HG03139 (cell line): ENCODE data around the gene MIS12.

Experiments
- ATAC-seq: cut with Tn5 transposase; IDR thresholded peaks from one replicate; pipeline ENCODE4 v1.9.1; 2021; ENCODE audit not compliant: unreplicated experiment

Gene MIS12, protein sequence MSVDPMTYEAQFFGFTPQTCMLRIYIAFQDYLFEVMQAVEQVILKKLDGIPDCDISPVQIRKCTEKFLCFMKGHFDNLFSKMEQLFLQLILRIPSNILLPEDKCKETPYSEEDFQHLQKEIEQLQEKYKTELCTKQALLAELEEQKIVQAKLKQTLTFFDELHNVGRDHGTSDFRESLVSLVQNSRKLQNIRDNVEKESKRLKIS

DNA sequence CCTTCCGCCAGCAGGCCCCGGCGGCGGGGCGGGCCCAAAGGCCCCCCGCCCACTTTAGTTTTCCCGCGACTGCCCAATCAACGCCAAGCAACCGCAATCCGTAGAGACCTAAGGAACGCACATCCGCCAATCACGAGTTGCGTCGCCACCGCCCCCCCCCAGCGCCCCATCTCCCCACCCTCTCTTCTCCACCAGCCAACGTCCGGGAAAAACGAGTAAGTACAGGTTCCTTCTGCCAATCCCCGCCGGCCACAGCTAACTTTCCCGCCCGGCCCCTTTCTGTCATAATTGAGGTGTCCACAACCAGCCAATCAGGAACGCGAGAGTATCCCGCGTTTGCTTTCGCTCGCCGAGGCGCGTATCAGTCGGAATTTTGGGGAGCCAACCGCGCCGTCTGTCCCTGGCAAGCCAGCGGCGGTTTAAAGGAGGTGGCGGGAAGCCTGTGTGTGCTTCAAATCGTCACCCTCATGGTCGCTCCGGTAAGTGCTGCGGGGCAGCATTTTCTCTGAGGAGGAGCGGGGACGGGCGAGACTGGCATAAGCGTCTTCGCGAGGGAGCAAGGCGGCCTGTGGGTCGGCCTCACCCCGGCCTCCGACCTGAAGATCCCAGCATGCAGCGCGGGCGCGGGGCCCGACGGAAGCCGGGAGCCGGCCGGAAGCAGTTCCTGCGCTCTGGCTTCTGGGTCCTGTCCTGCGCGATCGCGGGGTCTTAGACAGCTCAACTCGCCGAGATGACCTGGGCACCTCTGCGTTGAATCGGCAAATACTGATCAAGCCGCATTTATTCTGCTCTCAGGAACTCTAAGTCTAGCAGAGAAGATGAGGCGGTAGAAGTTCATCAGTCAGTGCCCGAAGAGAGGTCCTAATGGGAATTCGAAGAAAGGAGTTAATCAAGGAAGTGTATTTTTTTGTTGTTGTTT lies at the start of gene MIS12:
Gene MIS12, plus strand, starts transcription at position 361 of the 919 bp plus-strand sequence. CDS start 2,297 bp downstream, outside the sequence.
- peak; percentile 82 for ATAC-seq

DNA sequence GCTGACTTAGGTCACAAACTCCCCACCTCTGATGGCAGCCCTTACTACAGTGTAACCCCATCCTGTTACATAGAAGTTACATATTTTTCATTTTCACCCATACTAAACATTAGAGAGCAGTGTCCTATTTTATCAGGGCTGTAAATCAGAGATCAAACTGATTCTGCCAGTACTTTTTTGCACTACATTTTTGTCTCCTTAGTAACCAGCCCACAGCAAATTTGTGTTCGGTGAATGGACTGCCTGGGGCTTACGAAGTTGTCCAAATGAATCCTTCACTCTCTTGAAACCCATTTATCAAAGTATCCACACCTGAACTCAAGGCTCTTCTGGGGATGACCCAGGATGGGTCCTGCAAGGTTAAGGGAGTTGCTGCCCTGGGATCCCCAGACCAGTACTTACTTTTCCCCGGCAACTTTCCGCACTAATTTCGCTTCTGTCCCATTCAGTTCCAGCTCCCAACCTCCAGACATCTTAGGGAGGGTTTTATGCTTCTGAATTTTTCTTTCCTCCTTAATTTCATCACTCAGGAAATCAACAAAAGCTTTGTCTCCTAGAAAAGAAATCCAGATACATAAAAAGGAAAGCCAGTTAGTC lies 48.5 kb upstream of the MIS12 start:
- no peak for ATAC-seq

GRCh38 chr17:5438716-5439445 lies 47.5 kb upstream of the MIS12 start, which contains the start of gene C1QBP:
Gene C1QBP (minus strand): TSS chr17:5439155. CDS start chr17:5439073, 82 bp downstream.
- ATAC-seq, result peak; percentile 78

DNA sequence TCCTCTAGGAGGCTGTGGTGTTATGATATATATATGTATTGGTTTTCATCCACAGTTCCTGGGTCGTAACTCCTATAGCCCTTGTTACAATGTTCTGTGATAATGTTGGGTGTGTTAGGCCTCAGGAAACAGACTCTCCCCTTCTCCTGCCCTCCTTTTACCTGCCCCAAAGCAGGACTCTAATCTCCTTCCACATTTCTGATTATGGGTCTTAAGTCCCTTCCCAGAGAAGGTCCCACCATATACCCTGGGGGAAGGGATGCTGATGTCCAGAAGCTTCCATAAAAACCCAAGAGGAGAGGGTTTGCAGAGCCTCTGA lies 47.0 kb upstream of the MIS12 start:
- peak; percentile 11 for ATAC-seq

GRCh38 chr17:5443728-5444127 lies 42.6 kb upstream of the MIS12 start:
- no peak for ATAC-seq

DNA sequence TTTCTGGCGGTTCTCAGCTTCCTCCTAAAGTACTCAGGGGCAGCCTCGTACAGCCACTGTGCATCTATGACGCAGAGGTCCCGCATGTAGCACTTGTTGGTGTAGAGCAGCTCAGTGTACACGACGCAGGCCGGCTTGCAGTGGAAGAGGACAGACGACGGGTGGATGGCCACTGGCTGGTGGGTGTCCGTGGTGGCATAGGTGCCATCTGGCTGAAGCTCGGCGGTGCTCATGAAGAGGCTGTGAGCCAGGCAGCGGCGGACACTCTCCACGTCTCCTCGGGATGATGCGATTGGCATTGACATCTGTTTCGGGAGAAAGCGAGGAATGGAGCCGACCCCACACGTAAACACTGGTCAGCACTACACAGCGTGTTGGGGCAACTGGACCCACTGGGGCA lies 42.2 kb upstream of the MIS12 start:
- ATAC-seq, result no peak

DNA sequence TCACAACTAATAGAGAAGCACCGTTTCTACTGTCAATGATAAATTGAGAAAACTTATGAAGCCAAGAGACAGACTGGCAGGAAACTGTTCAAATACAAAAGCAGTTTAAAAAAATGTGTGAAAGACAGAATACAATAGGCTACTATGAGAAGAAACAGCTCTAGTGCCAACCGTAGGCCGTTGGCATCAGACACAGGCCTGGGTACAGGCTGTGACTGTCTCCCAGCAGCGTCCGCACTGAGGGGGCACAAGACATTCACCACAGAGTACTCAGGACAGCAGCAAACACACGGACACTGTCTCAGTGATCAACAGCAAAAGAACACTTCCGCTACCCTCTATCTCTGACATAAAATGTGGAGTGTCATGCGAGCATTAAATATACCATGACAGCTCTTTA lies 39.6 kb upstream of the MIS12 start:
- ATAC-seq, result no peak

- ATAC-seq, result no peak
Observed at GRCh38 chr17:5464717-5465507, 21.5 kb upstream of the MIS12 start.

DNA sequence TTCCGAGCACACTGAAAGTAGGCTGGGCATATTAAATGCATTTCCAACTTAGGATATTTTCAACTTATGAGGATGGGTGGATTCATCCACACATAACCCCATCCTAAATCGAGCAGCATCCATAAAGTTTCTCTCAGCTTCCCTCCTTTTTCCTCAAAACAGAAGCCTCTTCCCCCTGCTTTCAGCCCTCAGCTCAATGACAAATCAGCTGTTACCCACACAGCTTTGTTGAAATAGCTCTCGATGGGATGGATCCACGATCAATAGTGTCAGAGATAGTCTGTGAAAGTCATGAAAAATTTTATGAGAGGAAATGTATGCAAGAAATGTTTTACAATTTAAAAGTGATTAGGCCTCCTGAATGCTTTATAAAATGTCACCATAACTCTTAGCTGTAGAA lies 20.1 kb upstream of the MIS12 start:
- no peak for ATAC-seq

DNA sequence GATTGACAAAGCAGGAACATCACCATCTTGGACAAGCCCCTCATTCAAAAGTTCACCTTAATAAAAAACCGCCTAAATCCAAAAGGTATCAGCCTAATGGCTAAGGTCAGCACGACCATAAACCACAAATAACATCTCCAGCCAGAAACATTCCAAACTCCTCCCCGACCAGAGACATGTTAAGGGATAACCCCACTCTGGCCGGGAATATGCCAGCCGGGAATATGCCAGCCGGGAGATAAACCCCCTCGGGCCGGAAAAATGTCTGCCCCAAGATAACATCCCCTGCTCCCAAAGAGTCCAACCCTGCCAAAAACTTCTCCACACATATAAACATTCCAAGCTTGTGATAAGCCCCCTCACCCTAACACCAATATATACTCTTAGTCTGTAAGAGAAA lies 18.9 kb upstream of the MIS12 start:
- no peak for ATAC-seq

DNA sequence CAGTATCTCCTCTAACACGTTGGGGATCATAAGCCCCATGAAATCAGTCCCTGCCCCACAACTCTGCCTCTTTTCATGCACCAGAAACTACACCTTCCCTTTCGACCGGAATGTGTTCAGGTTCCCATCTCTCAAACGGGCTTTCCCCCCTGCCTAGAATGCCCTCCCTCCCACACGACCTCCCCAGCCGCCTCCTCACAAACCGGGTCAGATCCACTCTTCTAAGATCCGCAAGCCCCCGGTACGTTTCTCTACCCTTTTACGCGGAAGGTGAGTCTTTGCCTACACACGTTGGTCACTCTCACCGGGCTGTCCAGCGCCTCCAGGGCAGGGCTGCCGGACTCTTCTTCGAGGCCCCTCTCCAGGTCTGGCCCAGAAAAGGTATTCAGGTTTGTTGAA lies 18.3 kb upstream of the MIS12 start:
- ATAC-seq, result peak; percentile 12

DNA sequence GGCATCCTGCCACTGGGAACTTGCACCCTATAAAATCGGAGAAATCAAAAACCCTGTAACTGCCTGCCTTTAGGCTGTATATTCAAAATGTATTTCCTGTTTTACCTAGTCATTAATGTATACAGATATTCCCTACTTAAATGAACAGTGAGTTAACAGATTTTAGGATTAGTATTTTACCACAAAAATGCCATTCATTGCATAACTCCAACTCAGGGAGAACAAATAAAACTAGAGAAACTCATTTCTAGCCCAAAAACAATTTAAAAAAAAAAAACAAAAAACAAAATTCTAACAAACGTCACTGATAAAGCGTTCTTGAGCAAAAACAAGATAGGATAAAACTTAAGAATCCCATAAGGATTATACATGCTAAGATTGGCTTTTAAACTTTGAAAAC lies 13.9 kb upstream of the MIS12 start:
- no peak for ATAC-seq

GRCh38 chr17:5473906-5474305 lies 12.5 kb upstream of the MIS12 start:
- no peak for ATAC-seq

DNA sequence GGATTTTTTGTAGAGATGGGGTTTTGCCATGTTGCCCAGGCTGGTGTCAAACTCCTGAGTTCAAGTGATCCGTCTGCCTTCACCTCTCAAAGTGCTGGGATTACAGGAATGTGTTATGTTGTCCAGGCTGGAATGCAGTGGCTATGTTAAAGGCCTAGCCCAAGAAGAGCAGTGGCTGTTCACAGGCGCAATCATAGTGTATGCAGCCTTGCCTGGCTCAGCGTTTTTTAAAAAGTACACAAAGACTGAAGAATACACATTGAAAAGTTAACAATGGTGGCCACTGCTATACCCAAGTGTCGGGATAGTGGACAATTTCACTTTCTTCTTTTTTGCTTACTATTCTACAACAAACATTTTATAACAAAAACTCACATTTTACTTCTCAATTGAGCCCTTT lies 7.4 kb upstream of the MIS12 start:
- no peak for ATAC-seq

GRCh38 chr17:5480962-5481361 lies 5.4 kb upstream of the MIS12 start:
- ATAC-seq, result no peak

GRCh38 chr17:5481451-5481850 lies 4.9 kb upstream of the MIS12 start:
- ATAC-seq, result no peak

- peak; percentile 17 for ATAC-seq
Observed at GRCh38 chr17:5485270-5486205, 828 bp upstream of the MIS12 start, which contains the start of gene DERL2. Gene DERL2 (minus strand): TSS chr17:5486178. CDS start chr17:5486161, 17 bp downstream.

DNA sequence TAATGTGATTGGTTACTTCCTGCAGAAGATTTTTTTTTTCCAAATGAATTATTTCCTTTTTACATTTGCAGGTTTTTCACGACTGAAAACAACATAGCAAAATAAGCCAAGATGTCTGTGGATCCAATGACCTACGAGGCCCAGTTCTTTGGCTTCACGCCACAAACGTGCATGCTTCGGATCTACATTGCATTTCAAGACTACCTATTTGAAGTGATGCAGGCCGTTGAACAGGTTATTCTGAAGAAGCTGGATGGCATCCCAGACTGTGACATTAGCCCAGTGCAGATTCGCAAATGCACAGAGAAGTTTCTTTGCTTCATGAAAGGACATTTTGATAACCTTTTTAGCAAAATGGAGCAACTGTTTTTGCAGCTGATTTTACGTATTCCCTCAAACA lies 2.4 kb downstream of the MIS12 start:
- no peak for ATAC-seq

- ATAC-seq, result no peak
Observed at GRCh38 chr17:5492970-5493369, 6.6 kb downstream of the MIS12 start.
